Esophagus muscularis mucosa (tissue), 4 donors: ENCODE measurements around the gene TMCC3. TPM values are rescaled to one million over a fixed set of nuclear protein-coding genes. Genes with fewer than 3 reads are reported as not detected.

ENCODE experiments used
- DNase-seq: peaks from one replicate; pipeline ENCODE4 v3.0.0-alpha.2; 2017; ENCODE audit errors: extremely low spot score
- H3K27ac ChIP-seq, 4 donors: fragments of 200-600 bp; sonication (generic); replicated peaks in 1 of 4; 1 replicate in 3 of 4; 2 replicates in 1 of 4; pipeline ENCODE4 v1.5.1; 2016 to 2019; ENCODE audit warnings: mild to moderate bottlenecking in 1 of 4
- H3K27me3 ChIP-seq, 4 donors: fragments of 200-600 bp; sonication (generic); one replicate each; pipeline versions ENCODE4 v1.5.1 to v1.6.0; 2016 to 2019
- H3K36me3 ChIP-seq, 4 donors: fragments of 200-600 bp; sonication (generic); one replicate each; pipeline ENCODE4 v1.5.1; 2016 to 2019
- H3K4me1 ChIP-seq, 4 donors: fragments of 200-600 bp; sonication (generic); one replicate each; pipeline ENCODE4 v1.5.1; 2016 to 2019
- H3K4me3 ChIP-seq, 4 donors: fragments of 200-600 bp; sonication (generic); 1 replicate in 2 of 4; 2 replicates in 2 of 4; pipeline ENCODE4 v1.5.1; 2016 to 2019; ENCODE audit warnings: mild to moderate bottlenecking in 4 of 4, moderate library complexity in 1 of 4
- H3K9me3 ChIP-seq, 4 donors: fragments of 200-600 bp; sonication (generic); 1 replicate in 3 of 4; 2 replicates in 1 of 4; pipeline ENCODE4 v1.5.1; 2016 to 2019
- CTCF ChIP-seq, 3 experiments: fragments of 200-600 bp in 2 of 3; fragments of 450-650 bp in 1 of 3; sonication (generic) in 2 of 3; IDR thresholded peaks; one replicate each; pipeline ENCODE4 v1.5.1; 2017 to 2019; ENCODE audit warnings: antibody characterized with exemption in 3 of 3, mild to moderate bottlenecking in 2 of 3, moderate library complexity in 1 of 3
- EP300 ChIP-seq: sonication (generic); formaldehyde crosslinking; IDR thresholded peaks from one replicate; pipeline ENCODE4 v1.6.1; 2017; ENCODE audit warnings: antibody characterized with exemption
- POLR2A ChIP-seq: fragments of 450-650 bp; IDR thresholded peaks from one replicate; pipeline ENCODE4 v1.6.1; 2017; ENCODE audit warnings: antibody characterized with exemption, moderate library complexity, mild to moderate bottlenecking, low read depth
- POLR2AphosphoS5 ChIP-seq, 2 donors: sonication (generic); formaldehyde crosslinking; IDR thresholded peaks; one replicate each; pipeline ENCODE4 v1.6.1; 2017; ENCODE audit warnings: antibody characterized with exemption in 2 of 2
- WGBS: methylation state at CpG from one replicate; pipeline ENCODE4 v1.1.5; 2018; 5-methylcytosine and 5-hydroxymethylcytosine counted together
- intact Hi-C: fragments of 100-400 bp; cut with DNase I; formaldehyde crosslinking; loops from one replicate; pipeline ENCODE4 v1.15.1; 2023
- total RNA-seq, 4 donors: library from RNA; depleted of rRNA; stranded (reverse); fragments of >200 nt; gene quantifications; one replicate each; pipeline versions ENCODE4 v1.1.0 to v1.2.1, GENCODE V29; 2016

Gene TMCC3
- total RNA-seq, 4 donors from 2014 or later = 17.0 to 30.5 (median 19.5) TPM

GRCh38 chr12:94563286-94563685, 87.1 kb downstream of the TMCC3 start:
- Histone ChIP-seq H3K27me3 (no peaks in the 10 kb centered on the region), H3K9me3 (no peaks in the 10 kb centered on the region), H3K4me3 (no peak overlapping the region), H3K4me1 (peaks cover 0 to 19% (median 5%) of the 10 kb centered on the region in 4 donors), H3K36me3 (no peaks in the 10 kb centered on the region), H3K27ac (no peak overlapping the region)
- 85% methylated on average over 5 of the region's 5 CpGs for WGBS
- intact Hi-C loops = no loop called here
- TF ChIP-seq POLR2AphosphoS5 (IDR thresholded peaks at IDR 0.05) (no peak), EP300 (no peak), POLR2A (no peak), CTCF (IDR thresholded peaks at IDR 0.05) (no peak)
- DNase-seq = no peak

GRCh38 chr12:94561943-94562411, 88.4 kb downstream of the TMCC3 start:
- peak overlapping the region in 1 of 4 donors; percentile 11 for H3K4me3 ChIP-seq
- peaks cover 0 to 13% (median 5%) of the 10 kb centered on the region in 4 donors for H3K4me1 ChIP-seq
- H3K9me3 ChIP-seq = no peaks in the 10 kb centered on the region
- intact Hi-C loops = no loop called here
- peak overlapping the region in 2 of 4 donors; percentile 5 to 15 for H3K27ac ChIP-seq
- H3K36me3 ChIP-seq = no peaks in the 10 kb centered on the region
- WGBS = 52% methylated on average over 10 of the region's 11 CpGs
- TF ChIP-seq CTCF (IDR thresholded peaks at IDR 0.05) (no peak), POLR2A (no peak), POLR2AphosphoS5 (IDR thresholded peaks at IDR 0.05) (peak in 1 of 2 donors; percentile 15), EP300 (no peak)
- H3K27me3 ChIP-seq = no peaks in the 10 kb centered on the region
- no peak for DNase-seq

DNA sequence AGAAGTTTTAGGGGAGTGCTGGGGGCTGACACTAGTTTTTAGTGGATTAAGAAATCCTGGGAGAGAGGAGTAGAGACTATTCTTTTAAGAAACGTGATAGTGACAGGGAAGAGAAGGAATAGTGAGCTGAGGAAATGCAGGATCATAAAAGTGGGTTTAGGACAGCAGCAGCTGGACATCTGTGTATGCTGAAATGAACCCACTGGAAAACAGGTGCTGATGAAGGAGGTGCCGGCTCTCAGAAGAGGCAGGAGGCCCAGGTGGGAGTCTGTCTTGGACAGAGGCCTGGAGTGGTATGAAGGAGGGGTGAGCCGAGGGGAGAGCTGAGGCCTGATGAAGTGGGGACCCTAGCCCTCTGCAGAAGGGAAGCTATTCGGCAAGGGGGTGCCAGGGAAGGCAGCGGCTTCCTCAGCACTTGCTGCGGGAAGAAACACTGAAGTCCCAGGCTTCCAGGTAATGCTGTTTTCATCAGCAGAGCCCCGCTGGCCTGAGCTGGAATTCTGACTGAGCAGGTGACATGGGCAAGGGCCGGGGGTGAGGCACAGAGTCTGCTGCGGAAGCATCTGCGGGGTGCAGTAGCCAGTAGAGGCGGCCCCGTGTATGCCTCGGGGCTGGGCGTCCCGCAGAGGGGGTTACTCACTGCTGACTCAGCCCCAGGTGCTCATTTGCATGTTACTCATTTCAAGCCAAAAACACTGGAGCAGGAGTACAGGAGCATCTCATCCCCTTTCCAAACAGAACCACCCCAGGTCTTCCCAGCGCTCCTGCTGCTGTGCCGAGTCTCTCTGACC, 89.7 kb downstream of the TMCC3 start:
- H3K9me3 ChIP-seq = no peaks in the 10 kb centered on the region
- no peaks in the 10 kb centered on the region for H3K36me3 ChIP-seq
- no peak overlapping the region for H3K27ac ChIP-seq
- WGBS = 74% methylated on average over 15 of the region's 17 CpGs
- TF ChIP-seq POLR2A (no peak), POLR2AphosphoS5 (IDR thresholded peaks at IDR 0.05) (no peak), CTCF (IDR thresholded peaks at IDR 0.05) (no peak), EP300 (no peak)
- intact Hi-C loops = no loop called here
- no peak for DNase-seq
- H3K27me3 ChIP-seq = no peaks in the 10 kb centered on the region
- peaks cover 0 to 10% (median 4%) of the 10 kb centered on the region in 4 donors for H3K4me1 ChIP-seq
- H3K4me3 ChIP-seq = no peak overlapping the region

DNA sequence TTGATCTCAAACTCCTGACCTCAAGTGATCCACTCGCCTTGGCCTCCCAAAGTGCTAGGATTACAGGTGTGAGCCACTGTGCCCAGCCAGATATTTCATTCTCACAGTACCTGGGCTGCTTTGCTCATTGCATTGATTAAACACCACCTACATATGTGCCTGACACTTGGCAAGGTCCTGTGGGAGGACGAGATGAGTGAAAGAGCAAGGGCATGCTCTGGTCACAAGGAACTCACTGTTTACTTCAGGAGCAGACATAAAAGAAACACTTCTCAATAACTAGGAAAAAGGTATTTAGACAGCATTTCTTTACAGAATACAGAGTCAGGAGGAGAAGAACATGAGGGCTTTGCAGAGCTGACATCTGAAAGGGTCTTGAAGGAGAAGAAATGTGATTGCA, 91.7 kb downstream of the TMCC3 start:
- WGBS = 53% methylated on average over 2 of the region's 2 CpGs
- no peak for TF ChIP-seq CTCF (IDR thresholded peaks at IDR 0.05)
- no peak for TF ChIP-seq POLR2A
- TF ChIP-seq POLR2AphosphoS5 (IDR thresholded peaks at IDR 0.05) = no peak
- no peak for TF ChIP-seq EP300
- Histone ChIP-seq H3K9me3 (no peaks in the 10 kb centered on the region), H3K27ac (no peak overlapping the region), H3K4me3 (no peak overlapping the region), H3K4me1 (peaks cover 0 to 10% (median 4%) of the 10 kb centered on the region in 4 donors), H3K36me3 (no peaks in the 10 kb centered on the region), H3K27me3 (no peaks in the 10 kb centered on the region)
- no peak for DNase-seq
- intact Hi-C loops = no loop called here
